ENCODE data around the gene VGLL4.
A peak's percentile ranks its signal among the peaks of the same experiment; 100 is the strongest.
"Not testable (repeated sequence)": the region's sequence is repeated elsewhere in the genome, so short reads cannot be mapped to it uniquely, and the experiment has no call there.

Gene VGLL4

DNA sequence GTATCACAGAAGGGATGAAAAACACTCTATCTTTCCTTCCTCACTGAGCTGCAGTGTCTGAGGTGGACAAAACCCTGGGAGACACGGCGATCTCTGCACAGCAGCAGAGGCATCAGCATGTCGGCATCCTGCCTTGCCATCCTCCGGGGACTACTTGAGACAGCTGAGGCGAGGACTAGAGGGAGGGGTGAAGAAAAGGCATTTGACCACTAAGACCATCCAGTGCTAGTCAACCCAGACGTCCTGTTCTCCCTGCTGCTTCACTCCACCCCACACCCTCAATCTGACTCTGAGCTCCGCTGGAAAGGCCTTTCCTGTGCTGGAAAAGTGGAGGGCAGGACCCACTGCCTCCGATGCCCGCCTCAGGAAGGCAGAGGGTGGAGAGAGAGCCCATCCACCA lies 67.3 kb downstream of the VGLL4 start:
- no peaks in the 10 kb centered on the region for H3K9me3 Mint-ChIP-seq
- H3K27me3 Mint-ChIP-seq, result no peaks in the 10 kb centered on the region
- peaks cover 29% of the 10 kb centered on the region for H3K4me1 Mint-ChIP-seq
- no peak overlapping the region for H3K27ac Mint-ChIP-seq
- no peak overlapping the region for H3K4me3 Mint-ChIP-seq
- peaks cover 3% of the 10 kb centered on the region for H3K36me3 Mint-ChIP-seq

DNA sequence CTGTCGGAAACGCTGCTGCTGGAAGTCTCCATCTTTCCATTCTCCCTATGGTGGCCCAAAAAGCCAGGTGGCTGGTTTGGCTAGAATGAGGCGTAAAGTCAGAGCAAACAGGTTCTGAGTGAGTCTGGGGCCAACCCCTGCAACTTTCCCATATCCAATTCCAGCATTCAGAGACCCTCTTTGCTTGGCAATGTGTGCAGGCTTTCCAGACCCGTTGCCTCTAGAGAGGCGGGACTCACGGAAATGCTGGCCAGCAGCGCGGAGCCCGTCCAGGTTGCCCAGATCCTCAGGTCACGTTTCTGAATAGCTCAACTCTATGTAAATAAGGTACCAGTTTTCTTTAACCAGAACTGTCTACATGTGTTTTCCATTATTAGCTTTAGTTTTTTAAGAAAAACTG lies 68.0 kb downstream of the VGLL4 start:
- H3K27ac Mint-ChIP-seq, result no peak overlapping the region
- no peak overlapping the region for H3K4me3 Mint-ChIP-seq
- no peaks in the 10 kb centered on the region for H3K9me3 Mint-ChIP-seq
- H3K4me1 Mint-ChIP-seq, result peaks cover 26% of the 10 kb centered on the region
- H3K36me3 Mint-ChIP-seq, result peaks cover 3% of the 10 kb centered on the region
- no peaks in the 10 kb centered on the region for H3K27me3 Mint-ChIP-seq

DNA sequence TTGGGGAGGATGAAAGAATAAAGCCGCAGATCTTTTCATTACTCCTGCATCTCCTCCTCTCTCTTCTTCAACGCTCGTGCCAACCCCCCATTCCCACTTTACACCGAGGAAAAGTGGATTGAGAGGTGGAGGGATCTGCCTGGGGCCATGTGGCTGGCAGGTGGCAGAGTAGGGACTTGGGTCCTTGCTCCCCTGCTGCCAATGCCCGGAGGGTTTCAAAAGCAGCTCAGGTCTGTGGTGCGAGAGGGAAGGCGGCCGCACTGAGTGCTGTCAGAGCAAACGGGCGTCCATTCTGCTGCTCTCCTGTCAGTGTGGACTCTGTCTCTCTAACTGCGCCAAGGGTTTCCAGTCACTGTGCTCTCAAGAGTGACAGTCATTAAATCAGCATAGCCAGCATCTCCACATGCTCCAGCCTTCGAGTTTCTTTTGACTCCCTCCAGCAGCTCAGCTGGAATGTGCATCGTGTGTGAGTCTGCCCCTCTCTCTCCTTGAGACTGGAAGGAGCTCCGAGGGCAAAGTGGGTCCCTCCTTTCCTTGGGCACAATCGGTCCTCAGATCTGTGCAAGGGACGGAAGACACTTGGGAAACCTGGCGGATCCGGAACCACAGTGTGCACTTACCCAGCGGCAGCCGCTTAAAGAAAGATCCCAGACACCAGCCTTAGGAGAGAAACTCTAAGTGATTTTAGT lies 68.6 kb downstream of the VGLL4 start:
- H3K4me1 Mint-ChIP-seq, result peaks cover 25% of the 10 kb centered on the region
- peak overlapping the region; percentile 76 for H3K27ac Mint-ChIP-seq
- no peaks in the 10 kb centered on the region for H3K27me3 Mint-ChIP-seq
- H3K4me3 Mint-ChIP-seq, result no peak overlapping the region
- no peaks in the 10 kb centered on the region for H3K9me3 Mint-ChIP-seq
- peaks cover 3% of the 10 kb centered on the region for H3K36me3 Mint-ChIP-seq

DNA sequence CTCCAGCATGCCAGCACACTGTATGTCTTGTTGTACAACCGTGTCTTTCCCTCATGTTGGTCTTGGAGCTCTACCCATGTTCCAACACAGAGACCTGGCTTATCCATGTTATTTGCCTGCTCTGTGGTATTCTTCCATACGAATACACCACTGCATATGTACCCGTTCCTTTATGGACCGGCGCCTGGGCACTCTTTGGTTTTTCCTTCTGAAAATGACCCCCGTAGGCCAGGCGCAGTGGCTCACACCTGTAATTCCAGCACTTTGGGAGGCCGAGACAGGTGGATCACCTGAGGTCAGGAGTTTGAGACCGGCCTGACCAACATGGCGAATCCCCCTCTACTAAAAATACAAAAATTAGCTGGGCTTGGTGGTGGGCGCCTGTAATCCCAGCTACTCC lies 71.1 kb downstream of the VGLL4 start:
- H3K4me3 Mint-ChIP-seq, H3K9me3 Mint-ChIP-seq, H3K27ac Mint-ChIP-seq, H3K27me3 Mint-ChIP-seq, H3K36me3 Mint-ChIP-seq: not testable (repeated sequence)
- peaks cover 12% of the 10 kb centered on the region for H3K4me1 Mint-ChIP-seq

DNA sequence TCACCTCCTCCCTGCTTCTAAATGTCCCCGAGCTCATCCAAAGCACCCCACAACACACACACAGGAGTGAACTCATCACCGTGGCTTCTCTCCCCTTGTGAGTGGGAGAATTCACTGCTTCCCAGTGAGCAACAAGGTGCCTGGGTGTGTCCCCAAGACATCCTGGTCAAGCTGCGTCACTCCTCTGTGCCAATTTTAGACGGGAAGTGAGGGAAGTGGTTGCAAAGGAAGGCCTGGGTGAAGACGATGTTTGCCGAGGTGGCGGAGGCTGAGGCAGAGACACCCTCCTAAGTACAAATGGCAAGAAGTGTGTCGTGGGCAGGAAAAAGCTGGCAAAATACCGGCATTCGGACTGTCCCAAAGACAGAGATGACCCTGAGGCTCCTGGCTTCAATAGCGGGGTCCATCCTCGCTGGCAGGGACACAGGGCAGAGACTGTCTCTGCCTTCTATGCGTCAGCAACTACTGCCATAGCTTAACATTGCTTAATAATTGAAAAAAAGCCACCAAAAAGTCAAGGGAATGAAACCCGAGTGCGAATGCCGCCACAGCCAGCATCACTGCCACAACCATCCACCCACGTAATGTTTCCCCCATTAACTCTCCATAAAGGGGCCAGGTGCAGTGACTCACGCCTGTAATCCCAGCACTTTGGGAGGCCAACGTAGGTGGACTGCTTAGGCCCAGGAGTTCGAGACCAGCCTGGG lies 72.8 kb downstream of the VGLL4 start:
- Mint-ChIP-seq H3K36me3 (peaks cover 3% of the 10 kb centered on the region), H3K9me3 (no peaks in the 10 kb centered on the region), H3K27me3 (no peaks in the 10 kb centered on the region), H3K4me1 (peaks cover 10% of the 10 kb centered on the region), H3K4me3 (no peak overlapping the region), H3K27ac (no peak overlapping the region)

DNA sequence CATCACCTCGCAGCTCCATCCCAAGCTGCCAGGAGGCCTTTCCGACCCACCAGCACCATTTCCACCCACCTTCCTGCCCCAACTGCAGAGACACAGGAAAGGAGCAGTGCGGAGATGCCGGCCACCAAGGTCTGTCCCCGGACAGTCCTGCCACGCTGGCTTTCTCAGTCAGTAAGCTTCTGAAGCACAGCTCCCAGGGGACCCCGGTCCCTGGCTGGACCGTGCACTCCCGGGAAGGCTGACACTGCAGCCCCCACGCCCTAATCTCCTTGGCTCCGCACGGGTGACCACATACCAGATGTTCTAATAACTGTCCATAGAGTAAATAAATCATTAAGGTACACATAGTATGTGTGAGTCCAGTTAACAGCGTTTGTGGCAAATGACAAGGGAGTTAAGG lies 73.5 kb downstream of the VGLL4 start:
- Mint-ChIP-seq H3K4me1 (peaks cover 10% of the 10 kb centered on the region), H3K9me3 (no peaks in the 10 kb centered on the region), H3K36me3 (peaks cover 3% of the 10 kb centered on the region), H3K27ac (no peak overlapping the region), H3K27me3 (no peaks in the 10 kb centered on the region), H3K4me3 (no peak overlapping the region)

DNA sequence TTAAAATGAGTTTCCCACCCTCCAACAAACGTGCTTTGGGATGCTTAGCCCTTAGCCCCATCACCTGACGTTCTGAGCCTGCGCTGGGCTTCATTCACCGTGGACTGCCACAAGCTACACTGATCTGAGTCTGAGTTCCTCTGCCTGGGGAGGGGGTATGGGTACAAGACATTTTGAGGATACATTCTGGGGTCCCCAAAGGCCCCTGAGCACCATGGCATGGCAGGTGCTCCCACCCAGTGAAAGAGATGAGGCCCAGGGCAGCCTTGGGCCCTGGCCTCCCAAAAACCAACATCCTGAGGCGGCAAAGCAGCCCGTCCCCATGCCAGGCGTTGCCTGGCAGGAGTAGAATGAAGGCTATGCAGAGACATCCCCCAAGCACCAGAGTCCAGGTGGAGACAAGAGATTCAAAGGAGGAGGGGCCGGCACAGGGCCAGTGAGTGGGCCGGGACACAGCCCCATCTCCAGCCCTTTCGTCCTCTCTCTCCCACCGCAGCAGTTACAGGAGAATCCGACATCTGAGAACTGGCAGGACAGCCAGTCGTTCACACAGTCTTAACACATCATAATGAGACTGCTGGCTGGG lies 74.5 kb downstream of the VGLL4 start:
- H3K27ac Mint-ChIP-seq, result peak overlapping the region; percentile 55
- H3K27me3 Mint-ChIP-seq, result no peaks in the 10 kb centered on the region
- no peak overlapping the region for H3K4me3 Mint-ChIP-seq
- H3K4me1 Mint-ChIP-seq, result peaks cover 10% of the 10 kb centered on the region
- H3K36me3 Mint-ChIP-seq, result peaks cover 3% of the 10 kb centered on the region
- H3K9me3 Mint-ChIP-seq, result no peaks in the 10 kb centered on the region

DNA sequence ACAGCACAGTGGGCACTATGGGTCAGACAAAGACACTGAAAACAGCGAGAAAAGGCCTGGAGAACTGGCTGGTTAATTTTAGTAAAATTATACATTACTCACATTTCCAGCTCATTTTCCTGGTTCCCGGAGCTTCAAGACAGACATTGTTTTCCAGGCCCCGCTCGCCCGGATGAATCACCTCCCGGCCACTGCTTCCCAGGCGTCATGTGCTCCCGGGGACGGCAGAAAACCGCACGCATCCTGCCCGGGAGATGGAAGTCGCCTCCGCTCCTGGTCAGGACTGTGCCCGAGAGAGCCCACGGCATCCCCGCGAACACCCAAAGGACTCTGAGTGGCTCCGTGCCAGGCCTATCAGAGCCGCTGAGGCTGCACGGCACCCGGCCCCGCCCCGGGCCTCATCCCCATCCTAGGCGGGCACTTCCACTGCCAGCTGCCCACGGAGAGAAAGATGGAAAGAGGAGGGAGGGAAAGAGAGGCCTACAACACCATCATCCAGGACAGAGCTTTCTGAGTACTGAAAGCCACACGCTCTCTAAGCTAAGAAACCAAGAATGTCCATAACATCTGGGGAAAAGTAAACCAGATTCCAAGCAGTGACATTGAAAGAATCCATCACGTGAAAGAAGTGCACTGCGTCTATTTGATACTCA lies 75.1 kb downstream of the VGLL4 start:
- Mint-ChIP-seq H3K27ac (no peak overlapping the region), H3K27me3 (no peaks in the 10 kb centered on the region), H3K4me1 (peaks cover 8% of the 10 kb centered on the region)

DNA sequence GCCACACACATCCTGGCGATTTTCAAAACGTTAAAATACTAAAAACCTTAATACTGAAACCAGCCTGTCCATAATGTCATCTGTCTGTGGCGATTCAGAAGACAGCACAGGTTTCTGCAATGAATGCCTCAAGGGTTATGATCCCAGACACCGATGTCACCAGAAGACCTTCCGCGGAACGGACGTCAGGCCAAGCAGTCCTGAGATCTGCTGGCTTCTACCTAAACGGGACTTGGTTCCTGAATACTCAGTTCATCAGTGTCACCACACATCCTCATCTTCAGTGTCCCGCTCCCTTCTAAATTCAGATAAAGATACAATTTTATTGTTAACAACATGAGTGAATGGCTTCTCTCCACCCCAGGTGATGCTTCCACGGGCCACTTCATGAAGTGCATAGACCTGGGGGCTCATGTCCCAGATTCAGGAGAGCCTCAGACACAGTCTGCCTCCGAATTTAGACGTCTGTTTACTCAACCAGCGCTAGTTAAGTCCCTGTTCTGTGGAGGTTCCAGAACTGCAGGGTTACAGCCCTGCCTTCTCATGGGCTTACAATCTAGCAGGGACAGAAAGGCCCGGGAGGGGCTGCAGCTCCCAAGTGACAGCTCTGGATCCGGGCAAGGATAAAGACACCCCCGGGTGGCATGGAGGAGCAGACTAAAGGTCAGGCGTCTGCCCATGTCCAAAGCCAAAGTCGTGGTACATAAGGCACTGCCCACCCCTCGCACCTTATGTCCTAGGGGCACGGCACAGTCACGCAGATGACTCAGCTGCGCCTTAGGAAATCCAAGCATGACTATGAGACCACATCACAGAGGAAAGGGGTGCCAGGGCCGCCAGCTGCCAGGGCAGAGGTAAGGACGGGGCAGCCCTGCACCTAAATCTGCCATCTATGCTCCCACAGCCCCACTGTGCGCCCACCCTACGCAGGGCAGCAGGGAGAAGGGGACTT lies 75.9 kb downstream of the VGLL4 start:
- peak overlapping the region; percentile 68 for H3K27ac Mint-ChIP-seq
- peaks cover 3% of the 10 kb centered on the region for H3K4me1 Mint-ChIP-seq
- H3K9me3 Mint-ChIP-seq, result no peaks in the 10 kb centered on the region

More for the DNA sequence above, 75.1 kb downstream of the VGLL4 start:
- Mint-ChIP-seq H3K4me3 (no peak overlapping the region), H3K9me3 (no peaks in the 10 kb centered on the region), H3K36me3 (peaks cover 4% of the 10 kb centered on the region)

DNA sequence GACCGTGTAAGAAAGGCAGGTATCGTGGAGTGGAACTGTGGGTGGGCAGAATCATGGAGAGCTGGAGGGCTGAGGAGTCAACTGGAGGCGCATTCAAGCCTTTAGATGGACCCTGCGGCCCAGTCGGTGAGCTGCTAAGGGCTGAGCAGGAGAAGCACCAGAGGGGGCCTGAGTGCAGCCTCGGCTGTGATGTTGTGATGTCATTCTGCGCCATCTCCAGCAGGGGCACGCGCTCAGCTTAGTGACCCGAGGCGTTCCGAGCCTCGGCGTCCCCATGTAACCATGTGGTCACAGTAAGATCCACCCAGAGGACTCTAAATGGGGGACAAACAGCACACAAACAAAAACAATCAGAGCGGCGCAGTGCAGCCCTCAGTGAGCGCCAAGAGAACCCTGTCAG lies 76.8 kb downstream of the VGLL4 start:
- Mint-ChIP-seq H3K36me3 (peaks cover 3% of the 10 kb centered on the region), H3K9me3 (no peaks in the 10 kb centered on the region), H3K27ac (peak overlapping the region; percentile 55), H3K27me3 (no peaks in the 10 kb centered on the region), H3K4me3 (no peak overlapping the region), H3K4me1 (peaks cover 3% of the 10 kb centered on the region)

More for the DNA sequence above, 75.9 kb downstream of the VGLL4 start:
- H3K4me3 Mint-ChIP-seq, result no peak overlapping the region
- H3K27me3 Mint-ChIP-seq, result no peaks in the 10 kb centered on the region
- peaks cover 3% of the 10 kb centered on the region for H3K36me3 Mint-ChIP-seq

DNA sequence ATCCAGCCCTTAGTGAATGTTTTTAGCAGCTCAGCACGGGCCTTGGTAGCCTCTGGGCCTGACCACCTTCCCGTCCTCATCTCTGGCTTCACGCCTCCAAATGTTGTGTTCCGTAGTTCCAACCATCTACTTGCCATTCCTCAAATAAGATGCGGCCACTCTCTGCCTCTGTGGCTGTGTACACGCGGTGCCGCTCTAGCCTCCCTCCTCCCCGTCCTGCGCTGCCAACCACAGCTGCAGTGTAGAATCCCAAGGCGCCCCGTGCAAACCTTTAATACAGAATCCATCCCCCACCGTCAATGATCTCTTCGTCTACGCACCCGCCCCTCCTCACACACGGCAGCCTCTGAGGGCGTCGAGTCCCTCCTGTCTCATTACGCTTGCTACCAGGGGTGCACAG lies 77.2 kb downstream of the VGLL4 start:
- Mint-ChIP-seq H3K4me3 (no peak overlapping the region), H3K9me3 (no peaks in the 10 kb centered on the region), H3K36me3 (peaks cover 3% of the 10 kb centered on the region), H3K4me1 (peaks cover 3% of the 10 kb centered on the region), H3K27ac (no peak overlapping the region), H3K27me3 (no peaks in the 10 kb centered on the region)

DNA sequence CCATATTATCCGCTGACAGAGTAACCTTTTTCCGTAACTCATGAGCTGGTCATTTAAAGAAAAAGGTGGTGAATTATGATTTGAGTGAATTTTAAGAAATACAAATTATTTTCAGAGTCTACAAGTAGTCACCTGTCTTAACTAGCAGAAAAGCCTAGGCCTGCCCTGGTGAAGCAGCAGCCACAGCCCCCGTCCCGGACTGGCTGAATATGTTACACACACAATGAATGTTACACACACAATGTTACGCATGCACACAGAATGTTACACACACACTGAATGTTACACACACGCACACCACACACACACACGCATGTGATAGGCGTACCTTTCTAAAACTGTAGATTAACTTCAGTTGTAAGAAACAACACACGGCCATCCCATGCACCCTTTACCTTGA lies 77.8 kb downstream of the VGLL4 start:
- Mint-ChIP-seq H3K27ac (no peak overlapping the region), H3K4me3 (no peak overlapping the region), H3K27me3 (no peaks in the 10 kb centered on the region), H3K36me3 (peaks cover 3% of the 10 kb centered on the region), H3K4me1 (peaks cover 3% of the 10 kb centered on the region), H3K9me3 (no peaks in the 10 kb centered on the region)

DNA sequence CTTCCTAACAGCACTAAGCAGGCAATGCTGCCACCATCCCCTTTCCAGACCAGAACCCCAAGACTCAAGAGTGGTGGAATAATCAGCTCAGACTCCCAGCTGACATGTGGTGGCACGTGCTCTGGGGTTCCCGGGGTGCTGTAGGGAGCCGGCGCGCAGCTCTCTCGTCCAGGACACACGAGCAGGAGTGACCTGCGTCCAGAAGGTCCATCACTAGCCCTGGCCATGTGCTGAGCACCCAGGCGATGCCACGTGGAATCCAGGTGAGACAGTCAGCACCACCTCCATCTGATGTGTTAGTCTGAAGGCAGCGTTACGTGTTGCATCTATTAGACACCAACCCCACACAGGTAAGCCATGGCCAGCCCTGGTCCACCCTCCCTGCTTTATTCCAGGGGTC lies 78.2 kb downstream of the VGLL4 start:
- Mint-ChIP-seq H3K9me3 (no peaks in the 10 kb centered on the region), H3K36me3 (peaks cover 3% of the 10 kb centered on the region), H3K4me1 (no peaks in the 10 kb centered on the region), H3K4me3 (no peak overlapping the region), H3K27ac (no peak overlapping the region), H3K27me3 (no peaks in the 10 kb centered on the region)

DNA sequence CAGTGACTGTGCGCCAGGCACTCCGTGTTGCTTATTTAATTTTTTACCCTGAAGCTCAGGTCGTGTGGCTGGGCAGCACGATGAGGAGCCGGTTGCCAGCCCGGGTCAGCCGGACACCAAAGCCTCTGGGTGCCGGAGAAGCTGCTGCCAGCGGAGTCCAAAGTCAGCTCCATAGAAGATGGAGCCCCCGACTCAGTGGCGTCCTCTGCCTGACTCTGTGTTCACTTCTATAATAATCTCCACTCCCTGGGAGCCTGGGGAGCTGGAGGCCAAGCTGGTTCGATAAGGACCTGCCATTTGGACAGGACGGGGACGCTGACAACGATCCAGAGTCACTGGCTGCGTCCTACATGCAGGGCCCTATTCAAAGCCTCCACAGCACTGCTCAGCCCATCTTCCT lies 78.6 kb downstream of the VGLL4 start:
- H3K27ac Mint-ChIP-seq, result no peak overlapping the region
- H3K36me3 Mint-ChIP-seq, result peaks cover 3% of the 10 kb centered on the region

DNA sequence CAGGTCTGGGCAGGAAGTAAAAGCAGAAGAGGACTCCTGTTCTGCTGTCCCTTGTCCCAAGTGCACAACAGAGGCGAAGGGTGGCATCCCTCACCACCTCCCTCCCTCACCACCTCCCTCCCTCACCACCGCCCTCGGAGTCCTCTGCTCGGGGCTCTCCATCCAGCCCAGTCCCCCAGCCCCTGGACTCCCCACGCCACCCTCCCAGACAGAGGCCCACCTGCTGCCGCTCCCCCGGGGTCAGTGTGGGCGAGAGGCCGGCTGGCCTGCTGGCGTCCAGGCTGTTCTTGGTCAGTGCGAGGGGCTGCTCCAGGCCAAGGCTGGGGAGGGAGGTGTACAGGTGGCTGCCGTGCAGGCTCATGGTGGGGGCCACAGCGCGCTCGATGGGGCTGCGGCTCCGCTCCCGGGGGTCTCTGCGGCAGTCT lies 79.1 kb downstream of the VGLL4 start:
- peaks cover 3% of the 10 kb centered on the region for H3K36me3 Mint-ChIP-seq
- H3K4me1 Mint-ChIP-seq, result no peaks in the 10 kb centered on the region
- H3K9me3 Mint-ChIP-seq, result no peaks in the 10 kb centered on the region
- no peak overlapping the region for H3K4me3 Mint-ChIP-seq
- H3K27me3 Mint-ChIP-seq, result no peaks in the 10 kb centered on the region
- H3K27ac Mint-ChIP-seq, result no peak overlapping the region

More for the DNA sequence above, 78.6 kb downstream of the VGLL4 start:
- Mint-ChIP-seq H3K27me3 (no peaks in the 10 kb centered on the region), H3K9me3 (no peaks in the 10 kb centered on the region), H3K4me3 (no peak overlapping the region), H3K4me1 (no peaks in the 10 kb centered on the region)
